HFFc6 (cell line): ENCODE results near the gene RASGRF2. TPM values are rescaled to one million over a fixed set of nuclear protein-coding genes. Genes with fewer than 3 reads are reported as not detected.

Experiments
- DNase-seq: peaks from one replicate; pipeline ENCODE4 v3.0.0-alpha.2; 2018
- H3K27ac Mint-ChIP-seq: 2 replicates; pipeline ENCODE4 v1.8.0; 2020; ENCODE audit warnings: mild to moderate bottlenecking, mixed read lengths
- H3K27me3 Mint-ChIP-seq: 2 replicates; pipeline ENCODE4 v1.8.0; 2021; ENCODE audit warnings: mild to moderate bottlenecking, moderate library complexity, mixed read lengths; ENCODE audit not compliant: insufficient read depth
- H3K36me3 Mint-ChIP-seq: 2 replicates; pipeline ENCODE4 v1.8.0; 2021; ENCODE audit warnings: low read depth, mixed read lengths
- H3K4me1 Mint-ChIP-seq: 2 replicates; pipeline ENCODE4 v1.8.0; 2020; ENCODE audit warnings: low read depth, mixed read lengths
- H3K4me3 Mint-ChIP-seq: 2 replicates; pipeline ENCODE4 v1.8.0; 2020; ENCODE audit warnings: mild to moderate bottlenecking, moderate library complexity, mixed read lengths
- H3K9me3 Mint-ChIP-seq: 2 replicates; pipeline ENCODE4 v1.8.0; 2020; ENCODE audit warnings: mild to moderate bottlenecking, mixed read lengths
- total RNA-seq, 6 experiments: library from RNA; stranded (reverse); fragmentation: NEBNext Ultra II Directional; extraction: Animal tissue kit (Norgen Biotek cat#: 25700); gene quantifications; 2 replicates in 1 of 6; 3 replicates in 5 of 6; pipeline ENCODE4 v1.2.3, GENCODE V29; 2021
- TF ChIP-seq, protein P1 (sequence below): fragments of 200-600 bp; sonication (generic); IDR thresholded peaks from 2 replicates; pipeline ENCODE4 v1.5.0; 2021; ENCODE audit warnings: antibody characterized with exemption, mild to moderate bottlenecking

RASGRF2 gene
- total RNA-seq, 6 experiments from 2014 or later: 0.21 to 0.97 (median 0.69) TPM

GRCh38 chr5:81154725-81155124, 194.6 kb downstream of the RASGRF2 start:
- Mint-ChIP-seq H3K27ac (no peak overlapping the region), H3K9me3 (no peaks in the 10 kb centered on the region; the same call in 1 of the 2 replicates), H3K36me3 (no peaks in the 10 kb centered on the region), H3K4me1 (no peaks in the 10 kb centered on the region), H3K4me3 (no peak overlapping the region), H3K27me3 (peaks cover 4% of the 10 kb centered on the region; the same call in 1 of the 2 replicates)
- DNase-seq: no peak
- TF ChIP-seq, protein P1, sequence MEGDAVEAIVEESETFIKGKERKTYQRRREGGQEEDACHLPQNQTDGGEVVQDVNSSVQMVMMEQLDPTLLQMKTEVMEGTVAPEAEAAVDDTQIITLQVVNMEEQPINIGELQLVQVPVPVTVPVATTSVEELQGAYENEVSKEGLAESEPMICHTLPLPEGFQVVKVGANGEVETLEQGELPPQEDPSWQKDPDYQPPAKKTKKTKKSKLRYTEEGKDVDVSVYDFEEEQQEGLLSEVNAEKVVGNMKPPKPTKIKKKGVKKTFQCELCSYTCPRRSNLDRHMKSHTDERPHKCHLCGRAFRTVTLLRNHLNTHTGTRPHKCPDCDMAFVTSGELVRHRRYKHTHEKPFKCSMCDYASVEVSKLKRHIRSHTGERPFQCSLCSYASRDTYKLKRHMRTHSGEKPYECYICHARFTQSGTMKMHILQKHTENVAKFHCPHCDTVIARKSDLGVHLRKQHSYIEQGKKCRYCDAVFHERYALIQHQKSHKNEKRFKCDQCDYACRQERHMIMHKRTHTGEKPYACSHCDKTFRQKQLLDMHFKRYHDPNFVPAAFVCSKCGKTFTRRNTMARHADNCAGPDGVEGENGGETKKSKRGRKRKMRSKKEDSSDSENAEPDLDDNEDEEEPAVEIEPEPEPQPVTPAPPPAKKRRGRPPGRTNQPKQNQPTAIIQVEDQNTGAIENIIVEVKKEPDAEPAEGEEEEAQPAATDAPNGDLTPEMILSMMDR: no peak

- H3K27ac Mint-ChIP-seq: no peak overlapping the region
- DNase-seq: no peak
- no peaks in the 10 kb centered on the region for H3K4me1 Mint-ChIP-seq
- H3K27me3 Mint-ChIP-seq: peaks cover 4% of the 10 kb centered on the region; the same call in 1 of the 2 replicates
- H3K9me3 Mint-ChIP-seq: no peaks in the 10 kb centered on the region; the same call in 1 of the 2 replicates
- H3K36me3 Mint-ChIP-seq: no peaks in the 10 kb centered on the region
- TF ChIP-seq, protein P1: no peak
- H3K4me3 Mint-ChIP-seq: no peak overlapping the region
Observed at GRCh38 chr5:81156732-81157131, 196.6 kb downstream of the RASGRF2 start.

DNA sequence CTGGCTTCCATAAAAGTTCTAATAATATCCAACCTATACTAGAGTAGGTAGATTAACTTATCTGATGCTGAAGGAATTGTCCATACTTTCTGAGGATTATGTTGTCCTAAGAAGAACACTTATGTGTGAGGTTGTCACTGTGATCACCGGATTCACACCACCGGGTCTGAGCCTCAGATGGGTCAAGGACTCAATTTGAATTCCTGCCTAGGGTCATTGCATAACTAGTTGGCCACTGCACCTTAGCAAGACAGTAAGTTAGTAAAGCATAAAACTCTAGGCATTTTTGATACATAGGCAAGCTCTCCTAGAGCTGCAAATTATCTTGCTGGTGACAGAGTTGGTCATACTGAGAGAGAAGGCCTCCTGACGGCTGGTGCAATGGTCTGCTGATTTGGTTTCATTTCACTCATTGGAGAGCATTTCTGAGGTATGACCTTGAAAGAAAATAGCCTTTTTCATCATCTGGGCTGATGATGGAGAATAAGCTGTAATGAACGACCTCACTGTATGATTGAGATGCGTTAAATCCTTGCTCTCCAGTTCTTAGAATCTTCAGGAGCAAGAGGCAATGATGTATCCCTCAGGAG, 200.9 kb downstream of the RASGRF2 start:
- DNase-seq: no peak
- Mint-ChIP-seq H3K27me3 (peaks cover 4% of the 10 kb centered on the region; the same call in 1 of the 2 replicates), H3K27ac (no peak overlapping the region), H3K9me3 (no peaks in the 10 kb centered on the region; the same call in 1 of the 2 replicates), H3K4me3 (no peak overlapping the region), H3K4me1 (peaks cover 14% of the 10 kb centered on the region), H3K36me3 (no peaks in the 10 kb centered on the region)
- TF ChIP-seq, protein P1: no peak

- Mint-ChIP-seq H3K27ac (no peak overlapping the region), H3K9me3 (no peaks in the 10 kb centered on the region), H3K4me1 (peaks cover 14% of the 10 kb centered on the region), H3K4me3 (no peak overlapping the region), H3K36me3 (no peaks in the 10 kb centered on the region), H3K27me3 (peaks cover 5% of the 10 kb centered on the region)
- TF ChIP-seq, protein P1: no peak
- no peak for DNase-seq
Observed at GRCh38 chr5:81162501-81162900, 202.3 kb downstream of the RASGRF2 start.

DNA sequence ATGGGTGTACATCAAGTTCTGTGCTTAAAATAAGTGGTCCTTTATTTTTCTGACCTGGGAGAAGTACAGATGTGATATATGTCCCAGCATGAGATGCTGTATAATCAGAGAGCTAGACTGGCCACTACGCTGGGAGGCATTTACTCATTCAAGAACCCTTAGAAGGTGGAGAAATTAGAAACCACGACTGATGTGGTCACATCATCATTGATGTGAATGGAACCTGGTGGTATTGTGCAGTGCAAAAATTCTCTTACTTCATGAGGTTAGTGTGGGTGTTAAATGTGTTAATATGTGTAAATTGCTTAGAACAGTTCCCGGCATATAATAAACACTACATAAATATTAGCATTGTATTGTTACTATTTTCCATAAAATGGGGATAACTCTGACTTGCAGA, 203.5 kb downstream of the RASGRF2 start:
- H3K4me3 Mint-ChIP-seq: no peak overlapping the region
- TF ChIP-seq, protein P1: no peak
- no peaks in the 10 kb centered on the region for H3K36me3 Mint-ChIP-seq
- no peak overlapping the region for H3K27ac Mint-ChIP-seq
- DNase-seq: no peak
- peaks cover 5% of the 10 kb centered on the region for H3K27me3 Mint-ChIP-seq
- no peaks in the 10 kb centered on the region for H3K9me3 Mint-ChIP-seq
- peaks cover 14% of the 10 kb centered on the region for H3K4me1 Mint-ChIP-seq
